HG03066 (cell line): ENCODE measurements around the gene HDAC4.

ENCODE experiments used
- ATAC-seq: cut with Tn5 transposase; IDR thresholded peaks from one replicate; pipeline ENCODE4 v1.9.1; 2021; ENCODE audit warnings: low read depth; ENCODE audit not compliant: unreplicated experiment

HDAC4 gene

GRCh38 chr2:239065537-239065936 is 335.3 kb downstream of the HDAC4 start:
- no peak for ATAC-seq

- ATAC-seq, result no peak
These were observed 335.9 kb downstream of the HDAC4 start for GRCh38 chr2:239064891-239065290.

- no peak for ATAC-seq
These were observed 336.6 kb downstream of the HDAC4 start for GRCh38 chr2:239064253-239064652.

- no peak for ATAC-seq
These were observed 338.1 kb downstream of the HDAC4 start for GRCh38 chr2:239062743-239063142.

GRCh38 chr2:239061824-239062570 is 338.8 kb downstream of the HDAC4 start:
- no peak for ATAC-seq

- no peak for ATAC-seq
These were observed 339.6 kb downstream of the HDAC4 start for GRCh38 chr2:239061121-239061666.

- ATAC-seq, result no peak
These were observed 340.1 kb downstream of the HDAC4 start for GRCh38 chr2:239060676-239061075.

- no peak for ATAC-seq
These were observed 341.0 kb downstream of the HDAC4 start for GRCh38 chr2:239059854-239060253.

- ATAC-seq, result no peak
These were observed 342.1 kb downstream of the HDAC4 start for GRCh38 chr2:239058766-239059165.

- ATAC-seq, result no peak
These were observed 343.3 kb downstream of the HDAC4 start for GRCh38 chr2:239057533-239057932.

GRCh38 chr2:239056611-239057010 is 344.2 kb downstream of the HDAC4 start:
- no peak for ATAC-seq

- ATAC-seq, result no peak
These were observed 344.9 kb downstream of the HDAC4 start for GRCh38 chr2:239055756-239056493.

GRCh38 chr2:239054921-239055320 is 345.9 kb downstream of the HDAC4 start:
- ATAC-seq, result no peak

GRCh38 chr2:239053801-239054503 is 346.9 kb downstream of the HDAC4 start:
- no peak for ATAC-seq

GRCh38 chr2:239052798-239053665 is 347.8 kb downstream of the HDAC4 start:
- ATAC-seq, result no peak

- ATAC-seq, result no peak
These were observed 348.9 kb downstream of the HDAC4 start for GRCh38 chr2:239051891-239052445.

- no peak for ATAC-seq
These were observed 350.6 kb downstream of the HDAC4 start for GRCh38 chr2:239050252-239050649.

GRCh38 chr2:239049421-239050251 is 351.2 kb downstream of the HDAC4 start:
- ATAC-seq, result no peak

GRCh38 chr2:239048736-239049135 is 352.1 kb downstream of the HDAC4 start:
- no peak for ATAC-seq
